NCI-H146 (cell line): ENCODE data around the gene AKT1.

Source experiments
- DNase-seq: peaks from one replicate; lab custom pipeline; 2025; lab: John Stamatoyannopoulos, UW

AKT1 gene

GRCh38 chr14:104799244-104800014, 3.9 kb upstream of the AKT1 start:
- no peak for DNase-seq

GRCh38 chr14:104798300-104799243, 3.0 kb upstream of the AKT1 start:
- DNase-seq = no peak

- peak; percentile 61 for DNase-seq
Observed at GRCh38 chr14:104797115-104798044, 1.8 kb upstream of the AKT1 start.

- no peak for DNase-seq
Observed at GRCh38 chr14:104796687-104797081, 1.1 kb upstream of the AKT1 start.

- peak; percentile 73 for DNase-seq
Observed at GRCh38 chr14:104795781-104796686, 486 bp upstream of the AKT1 start.

- peak; percentile 49 for DNase-seq
Observed at GRCh38 chr14:104794631-104794992, 936 bp downstream of the AKT1 start.

- no peak for DNase-seq
Observed at GRCh38 chr14:104794099-104794498, 1.4 kb downstream of the AKT1 start.

GRCh38 chr14:104793703-104793959, 1.9 kb downstream of the AKT1 start:
- DNase-seq = no peak

GRCh38 chr14:104792945-104793702, 2.4 kb downstream of the AKT1 start:
- DNase-seq = no peak

GRCh38 chr14:104792101-104792884, 3.3 kb downstream of the AKT1 start:
- no peak for DNase-seq

GRCh38 chr14:104791425-104791824, 4.1 kb downstream of the AKT1 start:
- no peak for DNase-seq

GRCh38 chr14:104789752-104790743, 5.5 kb downstream of the AKT1 start:
- no peak for DNase-seq

- no peak for DNase-seq
Observed at GRCh38 chr14:104788873-104789663, 6.5 kb downstream of the AKT1 start.

GRCh38 chr14:104788161-104788818, 7.3 kb downstream of the AKT1 start:
- peak; percentile 94 for DNase-seq

- DNase-seq = no peak
Observed at GRCh38 chr14:104787736-104788135, 7.8 kb downstream of the AKT1 start.

GRCh38 chr14:104786726-104787675, 8.5 kb downstream of the AKT1 start:
- no peak for DNase-seq
